GM21447 (cell line): Measurements from ENCODE around the gene MARCHF2.

ENCODE experiments used
- ATAC-seq: cut with Tn5 transposase; IDR thresholded peaks from one replicate; pipeline ENCODE4 v1.9.1; 2021; ENCODE audit not compliant: unreplicated experiment

MARCHF2 gene

GRCh38 chr19:8473648-8474476 is 60.8 kb downstream of the MARCHF2 start:
- peak; percentile 49 for ATAC-seq

- no peak for ATAC-seq
These were observed 61.9 kb downstream of the MARCHF2 start for GRCh38 chr19:8475005-8475404.

- ATAC-seq = no peak
These were observed 63.4 kb downstream of the MARCHF2 start for GRCh38 chr19:8476524-8476923.

- ATAC-seq = no peak
These were observed 64.8 kb downstream of the MARCHF2 start for GRCh38 chr19:8477889-8478288.

- ATAC-seq = no peak
These were observed 65.5 kb downstream of the MARCHF2 start for GRCh38 chr19:8478598-8478997.

GRCh38 chr19:8481201-8481600 is 68.1 kb downstream of the MARCHF2 start:
- ATAC-seq = no peak

- ATAC-seq = no peak
These were observed 68.5 kb downstream of the MARCHF2 start for GRCh38 chr19:8481616-8482015.

GRCh38 chr19:8482696-8483095 is 69.6 kb downstream of the MARCHF2 start:
- no peak for ATAC-seq

- no peak for ATAC-seq
These were observed 70.1 kb downstream of the MARCHF2 start for GRCh38 chr19:8483165-8483564.

- ATAC-seq = no peak
These were observed 71.3 kb downstream of the MARCHF2 start for GRCh38 chr19:8484331-8484894.

GRCh38 chr19:8485561-8486371 is 72.7 kb downstream of the MARCHF2 start:
- ATAC-seq = no peak

GRCh38 chr19:8486661-8487136 is 73.6 kb downstream of the MARCHF2 start:
- ATAC-seq = no peak

- peak; percentile 51 for ATAC-seq
These were observed 74.2 kb downstream of the MARCHF2 start for GRCh38 chr19:8487137-8487851.

- ATAC-seq = no peak
These were observed 75.3 kb downstream of the MARCHF2 start for GRCh38 chr19:8488365-8488764.
